ENCODE measurements around the gene PPP1R12A.
A peak's percentile ranks its signal among the peaks of the same experiment; 100 is the strongest.

PPP1R12A gene

GRCh38 chr12:79920421-79921238 is 14.3 kb downstream of the PPP1R12A start:
- Histone ChIP-seq H3K36me3 (ENCODE audit: control insufficient read depth, insufficient read depth, low read length) (no peaks in the 10 kb centered on the region), H3K9me3 (ENCODE audit: control insufficient read depth, low read length) (no peaks in the 10 kb centered on the region), H3K4me1 (ENCODE audit: control insufficient read depth, insufficient read depth, low read length, poor library complexity, severe bottlenecking) (no peaks in the 10 kb centered on the region), H3K4me3 (ENCODE audit: extremely low read depth, insufficient read depth, low read length, poor library complexity, severe bottlenecking) (no peak overlapping the region), H3K27ac (ENCODE audit: low read depth, low read length, severe bottlenecking) (no peak overlapping the region)
- WGBS, 2 experiments (ENCODE audit: insufficient coverage in 2 of 2), result 94 to 100% methylated on average over 2 of the region's 5 CpGs

GRCh38 chr12:79919762-79920161 is 15.1 kb downstream of the PPP1R12A start:
- Histone ChIP-seq H3K4me3 (ENCODE audit: extremely low read depth, insufficient read depth, low read length, poor library complexity, severe bottlenecking) (no peak overlapping the region), H3K9me3 (ENCODE audit: control insufficient read depth, low read length) (no peaks in the 10 kb centered on the region), H3K36me3 (ENCODE audit: control insufficient read depth, insufficient read depth, low read length) (no peaks in the 10 kb centered on the region), H3K4me1 (ENCODE audit: control insufficient read depth, insufficient read depth, low read length, poor library complexity, severe bottlenecking) (no peaks in the 10 kb centered on the region), H3K27ac (ENCODE audit: low read depth, low read length, severe bottlenecking) (no peak overlapping the region)
- WGBS, 2 experiments (ENCODE audit: insufficient coverage in 2 of 2), result 86% methylated on average over 1 of the region's 1 CpG; no CpG with 5 or more reads in 1 of the 2 experiments

GRCh38 chr12:79916826-79917225 is 18.1 kb downstream of the PPP1R12A start:
- no peak overlapping the region for H3K4me3 ChIP-seq (ENCODE audit: extremely low read depth, insufficient read depth, low read length, poor library complexity, severe bottlenecking)
- no peaks in the 10 kb centered on the region for H3K36me3 ChIP-seq (ENCODE audit: control insufficient read depth, insufficient read depth, low read length)
- no peaks in the 10 kb centered on the region for H3K4me1 ChIP-seq (ENCODE audit: control insufficient read depth, insufficient read depth, low read length, poor library complexity, severe bottlenecking)
- 100% methylated on average over 1 of the region's 2 CpGs for WGBS, 2 experiments (ENCODE audit: insufficient coverage in 2 of 2)
- H3K9me3 ChIP-seq (ENCODE audit: control insufficient read depth, low read length), result no peaks in the 10 kb centered on the region
- no peak overlapping the region for H3K27ac ChIP-seq (ENCODE audit: low read depth, low read length, severe bottlenecking)

GRCh38 chr12:79911889-79912656 is 22.8 kb downstream of the PPP1R12A start:
- WGBS, 2 experiments (ENCODE audit: insufficient coverage in 2 of 2), result 92 to 98% methylated on average over 4 to 5 of the region's 6 CpGs
- no peaks in the 10 kb centered on the region for H3K9me3 ChIP-seq (ENCODE audit: control insufficient read depth, low read length)
- no peaks in the 10 kb centered on the region for H3K36me3 ChIP-seq (ENCODE audit: control insufficient read depth, insufficient read depth, low read length)
- H3K27ac ChIP-seq (ENCODE audit: low read depth, low read length, severe bottlenecking), result peak overlapping the region; percentile 20
- no peak overlapping the region for H3K4me3 ChIP-seq (ENCODE audit: extremely low read depth, insufficient read depth, low read length, poor library complexity, severe bottlenecking)
- H3K4me1 ChIP-seq (ENCODE audit: control insufficient read depth, insufficient read depth, low read length, poor library complexity, severe bottlenecking), result peaks cover 4% of the 10 kb centered on the region

- Histone ChIP-seq H3K36me3 (ENCODE audit: control insufficient read depth, insufficient read depth, low read length) (no peaks in the 10 kb centered on the region), H3K4me1 (ENCODE audit: control insufficient read depth, insufficient read depth, low read length, poor library complexity, severe bottlenecking) (peaks cover 4% of the 10 kb centered on the region), H3K4me3 (ENCODE audit: extremely low read depth, insufficient read depth, low read length, poor library complexity, severe bottlenecking) (no peak overlapping the region), H3K27ac (ENCODE audit: low read depth, low read length, severe bottlenecking) (no peak overlapping the region), H3K9me3 (ENCODE audit: control insufficient read depth, low read length) (no peaks in the 10 kb centered on the region)
Observed at GRCh38 chr12:79908366-79908765, 26.5 kb downstream of the PPP1R12A start.

- no CpG with 5 or more reads among the region's 2 CpGs for WGBS, 2 experiments (ENCODE audit: insufficient coverage in 2 of 2)
- H3K4me1 ChIP-seq (ENCODE audit: control insufficient read depth, insufficient read depth, low read length, poor library complexity, severe bottlenecking), result peaks cover 3% of the 10 kb centered on the region
- H3K9me3 ChIP-seq (ENCODE audit: control insufficient read depth, low read length), result no peaks in the 10 kb centered on the region
- no peak overlapping the region for H3K4me3 ChIP-seq (ENCODE audit: extremely low read depth, insufficient read depth, low read length, poor library complexity, severe bottlenecking)
- H3K27ac ChIP-seq (ENCODE audit: low read depth, low read length, severe bottlenecking), result no peak overlapping the region
- peaks cover 6% of the 10 kb centered on the region for H3K36me3 ChIP-seq (ENCODE audit: control insufficient read depth, insufficient read depth, low read length)
Observed at GRCh38 chr12:79901506-79901905, 33.4 kb downstream of the PPP1R12A start.

- no CpG with 5 or more reads among the region's 2 CpGs for WGBS, 2 experiments (ENCODE audit: insufficient coverage in 2 of 2)
- H3K4me3 ChIP-seq (ENCODE audit: extremely low read depth, insufficient read depth, low read length, poor library complexity, severe bottlenecking), result no peak overlapping the region
- peaks cover 3% of the 10 kb centered on the region for H3K4me1 ChIP-seq (ENCODE audit: control insufficient read depth, insufficient read depth, low read length, poor library complexity, severe bottlenecking)
- no peak overlapping the region for H3K27ac ChIP-seq (ENCODE audit: low read depth, low read length, severe bottlenecking)
- peaks cover 6% of the 10 kb centered on the region for H3K36me3 ChIP-seq (ENCODE audit: control insufficient read depth, insufficient read depth, low read length)
- no peaks in the 10 kb centered on the region for H3K9me3 ChIP-seq (ENCODE audit: control insufficient read depth, low read length)
Observed at GRCh38 chr12:79900951-79901350, 33.9 kb downstream of the PPP1R12A start.

GRCh38 chr12:79900199-79900598 is 34.7 kb downstream of the PPP1R12A start:
- Histone ChIP-seq H3K27ac (ENCODE audit: low read depth, low read length, severe bottlenecking) (no peak overlapping the region), H3K4me1 (ENCODE audit: control insufficient read depth, insufficient read depth, low read length, poor library complexity, severe bottlenecking) (peaks cover 3% of the 10 kb centered on the region), H3K4me3 (ENCODE audit: extremely low read depth, insufficient read depth, low read length, poor library complexity, severe bottlenecking) (no peak overlapping the region), H3K36me3 (ENCODE audit: control insufficient read depth, insufficient read depth, low read length) (peaks cover 6% of the 10 kb centered on the region), H3K9me3 (ENCODE audit: control insufficient read depth, low read length) (no peaks in the 10 kb centered on the region)
- 89 to 93% methylated on average over 1 to 2 of the region's 2 CpGs for WGBS, 2 experiments (ENCODE audit: insufficient coverage in 2 of 2)

- Histone ChIP-seq H3K4me1 (ENCODE audit: control insufficient read depth, insufficient read depth, low read length, poor library complexity, severe bottlenecking) (peaks cover 6% of the 10 kb centered on the region), H3K9me3 (ENCODE audit: control insufficient read depth, low read length) (no peaks in the 10 kb centered on the region), H3K4me3 (ENCODE audit: extremely low read depth, insufficient read depth, low read length, poor library complexity, severe bottlenecking) (no peak overlapping the region), H3K36me3 (ENCODE audit: control insufficient read depth, insufficient read depth, low read length) (peaks cover 6% of the 10 kb centered on the region), H3K27ac (ENCODE audit: low read depth, low read length, severe bottlenecking) (peak overlapping the region; percentile 46)
- WGBS, 2 experiments (ENCODE audit: insufficient coverage in 2 of 2), result 13 to 42% methylated on average over 1 of the region's 1 CpG
Observed at GRCh38 chr12:79897617-79898016, 37.3 kb downstream of the PPP1R12A start.

- no CpG with 5 or more reads among the region's 1 CpG for WGBS, 2 experiments (ENCODE audit: insufficient coverage in 2 of 2)
- H3K36me3 ChIP-seq (ENCODE audit: control insufficient read depth, insufficient read depth, low read length), result peaks cover 1% of the 10 kb centered on the region
- H3K9me3 ChIP-seq (ENCODE audit: control insufficient read depth, low read length), result no peaks in the 10 kb centered on the region
- H3K27ac ChIP-seq (ENCODE audit: low read depth, low read length, severe bottlenecking), result no peak overlapping the region
- no peak overlapping the region for H3K4me3 ChIP-seq (ENCODE audit: extremely low read depth, insufficient read depth, low read length, poor library complexity, severe bottlenecking)
- H3K4me1 ChIP-seq (ENCODE audit: control insufficient read depth, insufficient read depth, low read length, poor library complexity, severe bottlenecking), result peaks cover 6% of the 10 kb centered on the region
Observed at GRCh38 chr12:79895804-79896203, 39.1 kb downstream of the PPP1R12A start.

GRCh38 chr12:79895071-79895470 is 39.8 kb downstream of the PPP1R12A start:
- Histone ChIP-seq H3K4me1 (ENCODE audit: control insufficient read depth, insufficient read depth, low read length, poor library complexity, severe bottlenecking) (peaks cover 6% of the 10 kb centered on the region), H3K27ac (ENCODE audit: low read depth, low read length, severe bottlenecking) (no peak overlapping the region), H3K4me3 (ENCODE audit: extremely low read depth, insufficient read depth, low read length, poor library complexity, severe bottlenecking) (no peak overlapping the region), H3K9me3 (ENCODE audit: control insufficient read depth, low read length) (no peaks in the 10 kb centered on the region), H3K36me3 (ENCODE audit: control insufficient read depth, insufficient read depth, low read length) (no peaks in the 10 kb centered on the region)
